GM21515 (cell line): ENCODE measurements around the gene SYT14.
A peak's percentile ranks its signal among the peaks of the same experiment; 100 is the strongest.
"Not testable (repeated sequence)": the region's sequence is repeated elsewhere in the genome, so short reads cannot be mapped to it uniquely, and the experiment has no call there.

Source experiments
- ATAC-seq: cut with Tn5 transposase; IDR thresholded peaks from one replicate; pipeline ENCODE4 v1.9.1; 2021; ENCODE audit not compliant: unreplicated experiment

The SYT14 gene

DNA sequence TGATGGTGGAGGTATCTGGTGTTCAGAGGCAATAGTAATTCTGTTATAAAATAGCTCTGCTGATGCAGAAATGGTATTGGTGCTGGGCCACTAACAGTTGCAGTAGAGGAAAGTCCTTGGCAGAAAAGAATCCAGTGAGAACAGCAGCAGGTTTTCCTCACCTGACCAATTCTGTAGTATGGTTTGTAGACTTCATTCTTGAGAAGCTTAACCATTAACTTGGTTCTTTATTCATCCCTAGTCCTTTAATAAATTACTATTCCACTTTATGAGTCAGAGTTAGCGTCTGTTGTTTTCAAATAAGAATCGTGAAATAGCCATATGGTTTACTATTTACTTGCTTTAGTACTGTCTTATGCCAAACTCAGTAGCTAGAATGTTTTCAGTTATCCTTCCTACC lies 166.1 kb downstream of the SYT14 start:
- no peak for ATAC-seq

DNA sequence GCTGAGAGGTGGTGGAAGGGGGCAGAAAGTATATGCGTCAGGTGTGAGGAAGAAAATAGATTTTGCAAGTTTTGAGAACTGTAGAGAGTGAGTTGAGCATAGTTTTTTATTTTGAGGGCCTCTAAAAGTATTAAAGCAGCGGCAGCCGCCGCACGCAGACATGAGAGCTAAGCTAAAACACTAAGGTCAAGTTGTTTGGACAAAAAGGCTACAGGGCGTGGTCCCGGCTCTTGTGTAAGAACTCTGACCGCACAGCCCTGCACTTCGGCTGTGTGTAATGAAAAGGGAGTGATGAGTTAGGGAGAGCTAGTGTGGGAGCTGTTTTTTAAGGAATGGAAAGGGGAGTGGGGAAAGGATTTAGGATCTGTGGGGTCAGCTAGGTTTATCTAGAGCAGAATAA lies 174.9 kb downstream of the SYT14 start:
- ATAC-seq: not testable (repeated sequence)

DNA sequence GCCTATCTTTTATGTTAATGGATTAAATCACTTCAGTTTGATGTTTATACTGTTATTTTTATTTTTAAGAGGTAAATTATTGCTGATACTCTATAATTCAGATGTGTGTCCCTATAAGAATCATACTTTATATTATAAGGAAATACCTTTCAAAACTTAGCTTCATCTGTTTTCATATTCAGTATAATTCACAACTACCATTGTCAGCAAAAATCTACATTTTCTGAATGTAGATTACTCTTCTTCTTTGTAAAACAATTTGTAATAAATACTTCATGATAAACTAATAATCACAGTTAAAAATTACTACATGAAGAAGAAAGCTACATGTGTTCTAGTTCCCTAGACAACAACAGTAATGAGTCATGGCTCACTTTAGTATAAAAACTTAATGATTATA lies 179.2 kb downstream of the SYT14 start:
- ATAC-seq: no peak

DNA sequence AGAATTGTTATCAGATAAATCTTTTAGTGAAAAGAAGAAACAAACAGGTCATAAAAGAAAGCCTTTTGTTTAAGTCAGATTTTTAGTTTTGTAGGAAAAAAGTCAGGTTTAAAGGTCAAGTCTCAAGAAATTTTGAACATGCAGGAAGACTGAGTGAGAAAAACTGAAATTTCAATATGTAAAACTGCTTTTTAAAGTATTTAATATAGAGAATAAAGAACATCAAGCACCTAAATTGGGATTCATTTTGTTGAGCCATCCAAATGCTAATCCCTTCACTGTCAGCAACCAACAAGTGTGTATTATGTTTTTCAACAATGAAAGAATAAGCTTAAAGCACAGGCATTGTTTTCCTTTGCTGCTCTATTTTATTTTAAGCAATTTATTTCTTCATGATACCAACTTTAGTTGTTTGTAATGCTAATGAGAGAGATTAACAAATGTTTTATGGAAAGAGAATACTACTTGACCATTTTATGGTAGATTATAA lies 179.7 kb downstream of the SYT14 start:
- no peak for ATAC-seq

DNA sequence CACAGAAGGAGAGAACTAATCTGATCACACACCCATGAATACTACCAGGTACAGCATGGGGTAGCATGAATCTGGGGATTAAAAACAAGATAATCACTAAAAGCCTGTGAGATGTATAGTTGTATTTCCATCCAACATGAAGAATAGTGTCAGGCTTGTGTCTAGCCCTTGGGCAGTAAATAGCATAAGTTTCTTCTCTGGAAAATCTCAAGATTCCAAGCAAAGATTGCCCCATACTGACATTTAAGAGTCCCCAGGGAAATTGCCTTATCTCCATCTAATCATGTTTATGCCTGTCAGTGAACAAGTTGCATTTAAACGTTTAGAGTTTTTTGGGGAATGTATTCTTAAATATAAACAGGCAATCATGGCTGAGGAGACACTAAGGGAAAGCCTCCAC lies 185.4 kb downstream of the SYT14 start:
- ATAC-seq: no peak

DNA sequence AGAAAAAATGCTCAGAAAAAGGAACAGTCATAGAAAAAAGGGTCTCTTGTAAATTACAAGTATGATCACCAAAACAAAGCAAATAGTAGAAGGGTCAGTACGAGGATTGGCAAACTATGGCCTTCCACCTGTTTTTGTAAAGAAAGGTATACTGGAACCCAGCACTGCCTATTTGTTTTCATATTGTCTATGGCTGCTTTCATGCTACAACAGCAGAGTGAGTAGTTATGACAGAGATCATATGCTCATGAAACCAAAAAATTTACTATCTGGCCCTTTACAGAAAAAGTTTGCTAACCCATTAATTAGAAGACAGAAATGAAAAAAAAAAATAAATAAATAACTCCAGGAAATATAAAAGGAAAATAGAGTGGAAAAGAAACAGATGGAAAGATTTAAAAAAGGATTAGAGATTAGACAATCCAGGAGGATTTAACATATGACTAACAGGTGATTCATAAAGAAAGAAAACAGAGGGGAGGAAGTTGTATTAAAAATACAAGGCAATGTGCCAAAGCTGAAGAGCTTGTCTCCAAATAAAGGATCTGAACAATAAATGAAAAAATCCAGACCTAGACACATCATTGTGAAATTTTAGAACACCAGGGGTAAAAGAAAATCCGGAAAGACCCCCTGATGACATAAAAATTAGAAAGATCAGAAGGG lies 186.0 kb downstream of the SYT14 start:
- ATAC-seq: no peak

DNA sequence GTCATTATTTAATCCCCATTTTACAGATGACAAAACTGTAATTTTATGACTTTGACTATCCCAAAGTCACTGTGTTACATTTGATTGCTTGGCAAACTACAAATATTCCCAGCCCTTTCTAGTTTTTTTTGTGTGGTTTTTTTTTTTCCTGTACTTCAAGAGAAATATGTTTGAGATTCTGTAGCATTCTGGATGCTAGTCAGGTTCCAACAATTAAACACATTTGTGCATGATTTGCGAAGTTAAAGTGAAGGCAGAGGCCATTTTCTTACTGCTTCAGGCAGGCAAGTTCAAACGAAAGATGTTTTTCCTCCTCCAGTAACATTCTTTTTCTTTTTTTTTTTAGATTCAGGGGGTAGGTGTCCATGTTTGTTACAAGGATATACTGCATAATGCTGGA lies 186.7 kb downstream of the SYT14 start:
- no peak for ATAC-seq

DNA sequence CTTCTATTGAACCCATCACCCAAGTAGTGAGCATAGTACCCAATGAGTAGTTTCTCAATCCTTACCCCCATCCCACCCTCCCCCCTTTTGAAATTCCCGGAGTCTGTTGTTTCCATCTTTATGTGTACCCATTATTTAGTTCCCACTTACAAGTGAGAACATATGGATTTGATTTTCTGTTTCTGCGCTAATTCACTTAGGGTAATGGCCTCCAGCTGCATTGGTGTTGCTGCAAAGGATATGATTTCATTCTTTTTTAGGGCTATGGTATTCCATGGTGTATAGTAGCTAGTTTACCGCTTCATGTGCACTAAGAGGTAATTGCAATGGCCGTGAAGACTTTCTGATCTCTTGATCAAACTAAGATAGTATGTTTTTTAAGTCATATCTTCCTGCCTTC lies 187.1 kb downstream of the SYT14 start:
- no peak for ATAC-seq

DNA sequence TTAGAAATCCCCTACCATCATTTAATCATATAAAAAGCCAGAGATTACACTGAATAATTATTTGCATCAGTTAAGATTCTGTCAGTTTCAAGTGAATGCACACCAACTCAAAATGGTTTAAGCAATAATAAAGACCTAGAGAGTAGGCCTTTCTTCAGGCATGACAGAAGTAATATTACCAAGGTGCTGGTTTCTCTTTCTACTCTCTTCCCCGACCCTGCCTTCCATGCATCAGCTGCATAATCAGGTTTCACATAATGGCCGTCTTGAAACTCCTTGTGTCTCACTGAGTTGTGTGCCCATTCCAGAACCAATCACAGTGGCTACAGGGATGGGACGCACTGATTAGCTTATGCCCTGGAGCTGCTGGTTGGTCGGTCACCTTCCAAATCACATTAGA lies 191.1 kb downstream of the SYT14 start:
- no peak for ATAC-seq

DNA sequence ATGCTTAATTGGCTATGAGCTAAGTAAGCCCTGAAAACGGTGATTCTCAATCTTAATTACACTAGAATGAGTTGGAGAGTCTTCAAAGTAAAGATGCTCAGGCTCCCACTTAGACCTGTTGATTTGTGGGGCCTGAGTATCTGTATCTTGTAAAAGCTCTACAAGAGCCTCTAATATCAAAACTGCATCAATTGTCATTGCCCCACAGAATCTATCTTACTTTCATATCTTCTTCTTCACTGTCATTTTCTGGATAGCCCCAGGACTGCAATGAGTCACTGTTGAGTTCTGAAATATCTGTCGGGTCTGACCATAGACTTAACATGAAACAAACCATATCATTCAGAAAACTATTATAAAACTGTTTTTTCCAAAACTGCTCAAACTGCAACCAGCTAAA lies 191.7 kb downstream of the SYT14 start:
- peak; percentile 70 for ATAC-seq

DNA sequence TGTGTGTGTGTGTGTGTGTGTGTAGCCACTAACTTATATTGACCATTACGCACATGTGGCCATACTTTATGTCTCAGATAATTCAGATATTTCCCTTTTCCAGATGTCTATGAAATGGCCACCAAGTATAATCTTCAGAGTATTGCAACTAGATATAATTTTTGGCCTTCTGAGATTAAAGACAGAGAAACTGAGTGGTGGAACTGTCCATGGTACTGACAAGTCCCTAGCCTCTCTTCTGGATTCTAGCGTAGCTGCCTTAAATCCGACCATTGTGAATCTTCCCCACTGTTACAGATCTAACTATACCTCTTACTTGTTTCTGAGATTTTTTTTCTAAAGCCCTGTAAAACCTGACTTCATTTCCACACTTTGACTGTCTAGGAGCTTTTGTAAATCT lies 194.6 kb downstream of the SYT14 start:
- ATAC-seq: no peak

DNA sequence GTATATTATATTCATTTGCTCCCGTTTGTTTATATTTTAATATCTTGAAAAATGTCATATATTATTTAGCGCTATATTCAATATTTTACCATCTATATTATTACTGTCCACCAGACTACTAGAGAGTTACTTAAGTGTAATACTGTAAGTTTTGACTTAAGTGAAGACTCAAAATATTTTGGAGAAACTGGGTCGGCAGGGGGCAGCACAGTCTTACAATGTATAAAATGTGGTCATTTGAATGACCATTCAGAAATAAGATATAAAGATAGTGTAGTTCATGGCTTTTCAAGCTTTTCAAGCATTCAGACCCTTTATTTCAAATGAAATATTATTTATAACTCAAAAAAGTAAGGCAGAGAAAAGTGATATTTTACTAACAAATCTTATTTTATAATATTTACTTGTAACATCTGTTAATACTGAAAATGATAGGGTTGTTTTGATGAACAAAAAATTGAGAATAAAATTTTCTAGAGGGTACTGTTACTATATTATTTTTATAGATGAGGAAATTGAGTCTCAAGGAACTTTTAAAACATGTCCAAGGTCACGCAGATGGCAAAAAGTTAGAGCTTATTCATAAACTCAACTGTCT lies 205.5 kb downstream of the SYT14 start:
- ATAC-seq: no peak

DNA sequence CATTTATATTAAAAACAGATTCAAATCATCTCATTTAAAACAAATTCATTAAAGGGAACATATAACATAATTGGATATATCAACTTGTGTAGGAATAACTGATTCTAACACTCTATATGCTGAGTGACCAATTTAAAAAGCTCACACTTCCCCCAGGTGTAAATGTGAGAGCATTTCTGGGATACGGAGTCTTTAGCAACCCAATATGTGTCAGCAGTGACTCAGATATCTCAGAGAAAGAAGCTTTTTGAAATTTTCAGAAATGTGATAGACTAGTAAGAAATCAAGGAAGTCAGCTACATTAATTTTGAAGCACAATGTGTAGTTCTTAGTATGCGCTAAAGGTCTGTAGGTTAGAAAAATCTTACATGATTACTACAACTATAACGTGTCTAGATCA lies 206.7 kb downstream of the SYT14 start:
- ATAC-seq: no peak

DNA sequence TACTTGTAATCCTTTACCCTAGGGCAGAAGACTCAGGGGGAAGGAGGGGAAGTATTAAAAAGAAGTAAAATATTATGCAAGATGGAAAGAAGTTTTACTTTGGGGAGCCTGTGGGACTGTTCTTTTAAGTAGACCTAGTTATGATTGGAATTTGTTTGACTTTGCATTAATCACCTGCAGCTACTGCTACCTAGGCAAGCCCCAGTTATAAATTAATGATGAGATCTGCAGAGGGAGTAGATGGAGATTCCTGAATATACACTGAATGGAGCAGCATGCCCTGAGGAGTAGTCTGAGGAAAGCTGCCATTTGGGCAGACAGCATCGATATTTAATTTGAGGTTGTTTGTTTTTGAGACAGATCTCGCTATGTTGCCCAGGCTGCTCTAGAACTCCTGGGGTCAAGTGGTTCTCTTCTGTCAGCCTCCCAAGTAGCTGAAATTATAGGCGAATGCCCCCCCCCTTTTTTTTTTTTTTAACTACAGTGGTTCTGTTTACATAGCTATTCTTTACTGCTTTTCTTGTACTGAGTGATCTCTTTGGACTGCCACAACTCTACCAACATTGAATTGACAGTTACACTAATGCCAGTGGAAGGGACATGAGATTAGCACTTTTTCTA lies 213.1 kb downstream of the SYT14 start:
- no peak for ATAC-seq

DNA sequence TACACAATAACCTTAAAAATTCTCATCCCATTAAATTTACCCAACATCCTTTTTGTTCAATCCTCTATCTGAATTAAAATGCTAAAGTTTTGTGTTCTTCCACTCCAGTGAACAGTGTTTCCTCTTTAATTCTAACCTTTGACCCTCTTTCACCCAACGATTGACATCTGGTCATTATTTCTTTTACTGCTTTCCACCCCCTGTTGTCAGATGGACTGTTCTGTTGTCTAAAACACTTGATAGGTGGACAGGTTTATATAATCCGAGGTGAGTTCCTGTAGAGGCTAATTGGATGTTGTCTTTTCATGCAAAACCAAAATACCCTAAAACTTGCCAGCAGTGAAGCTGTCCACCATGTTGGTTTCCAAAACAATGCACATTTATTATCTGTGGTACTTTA lies 221.2 kb downstream of the SYT14 start:
- ATAC-seq: no peak

DNA sequence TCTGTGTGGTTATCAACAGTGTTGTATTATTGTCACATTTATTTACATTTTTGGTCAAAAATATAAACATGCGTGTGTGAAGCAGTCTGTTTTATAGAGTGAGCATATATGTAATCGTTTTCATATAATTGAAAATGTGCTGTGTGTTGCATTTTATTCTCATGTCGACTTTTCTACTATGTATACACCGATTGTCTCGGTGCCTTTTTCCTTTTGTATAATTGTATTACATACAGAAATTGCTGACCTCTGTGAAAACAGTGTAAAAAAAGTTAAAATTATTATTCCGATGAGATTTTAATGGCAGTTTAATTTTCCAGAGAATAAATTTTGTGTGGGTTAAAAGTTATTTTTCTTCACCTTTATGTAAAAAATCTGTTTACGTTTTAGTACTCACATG lies 232.2 kb downstream of the SYT14 start:
- ATAC-seq: no peak

DNA sequence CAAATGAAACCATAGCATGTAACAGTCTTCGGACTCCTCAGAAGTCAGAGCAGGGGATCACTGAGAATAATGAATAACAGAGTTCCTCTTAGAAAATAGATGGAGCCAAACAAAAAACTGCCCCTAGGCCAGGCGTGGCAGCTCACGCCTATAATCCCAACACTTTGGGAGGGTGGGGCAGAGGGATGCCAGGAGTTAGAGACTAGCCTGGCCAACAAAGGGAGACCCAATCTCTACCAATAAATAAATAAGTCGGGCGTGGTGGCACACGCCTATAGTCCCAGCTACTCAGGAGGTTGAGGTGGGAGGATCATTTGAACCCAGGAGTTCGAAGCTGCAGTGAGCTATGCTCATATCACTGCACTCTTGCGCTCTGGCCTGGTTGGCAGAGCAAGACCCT lies 236.1 kb downstream of the SYT14 start:
- ATAC-seq: no peak

DNA sequence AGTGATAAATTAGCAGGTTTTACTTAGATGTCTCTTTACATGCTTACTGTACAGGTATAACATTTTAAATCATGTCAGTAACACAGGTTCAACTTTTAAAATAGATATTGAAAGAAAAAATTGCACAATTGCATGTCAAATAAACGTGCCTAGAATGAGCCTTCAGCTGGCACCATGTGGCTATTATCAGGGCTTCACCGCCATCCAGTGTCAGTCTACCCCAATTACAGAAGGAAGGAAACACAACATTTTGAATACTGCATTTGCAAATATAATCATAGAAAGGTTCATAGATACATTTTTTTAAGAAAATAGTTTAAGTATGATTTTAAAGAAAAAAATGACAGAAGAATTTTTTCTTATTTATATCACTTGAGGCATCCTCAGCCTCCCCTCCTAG lies 247.0 kb downstream of the SYT14 start:
- no peak for ATAC-seq

DNA sequence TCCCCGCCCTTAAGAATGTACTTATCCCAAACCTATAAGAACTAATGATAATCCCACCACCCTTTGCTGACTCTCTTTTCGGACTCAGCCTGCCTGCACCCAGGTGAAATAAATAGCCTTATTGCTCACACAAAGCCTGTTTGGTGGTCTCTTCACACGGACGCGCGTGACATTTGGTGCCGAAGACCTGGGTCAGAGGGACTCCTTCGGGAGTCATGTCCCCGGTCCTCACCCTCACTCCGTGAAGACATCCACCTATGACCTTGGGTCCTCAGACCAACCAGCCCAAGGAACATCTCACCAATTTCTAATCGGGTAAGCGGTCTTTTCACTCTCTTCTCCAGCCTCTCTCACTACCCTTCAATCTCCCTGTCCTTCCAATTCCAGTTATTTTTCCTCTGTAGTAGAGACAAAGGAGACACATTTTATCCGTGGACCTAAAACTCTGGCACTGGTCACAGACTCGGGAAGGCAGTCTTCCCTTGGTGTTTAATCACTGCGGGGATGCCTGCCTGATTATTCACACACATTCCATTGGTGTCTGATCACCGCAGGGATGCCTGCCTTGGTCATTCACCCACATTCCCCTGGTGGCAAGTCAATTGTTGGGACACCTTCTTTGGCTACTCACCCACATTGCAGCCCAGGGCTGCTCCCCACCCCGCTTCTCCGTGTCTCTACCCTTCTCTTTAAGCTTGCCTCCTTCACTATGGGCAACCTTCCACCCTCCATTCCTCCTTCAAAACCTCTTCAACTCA lies 250.0 kb downstream of the SYT14 start:
- not testable (repeated sequence) for ATAC-seq

DNA sequence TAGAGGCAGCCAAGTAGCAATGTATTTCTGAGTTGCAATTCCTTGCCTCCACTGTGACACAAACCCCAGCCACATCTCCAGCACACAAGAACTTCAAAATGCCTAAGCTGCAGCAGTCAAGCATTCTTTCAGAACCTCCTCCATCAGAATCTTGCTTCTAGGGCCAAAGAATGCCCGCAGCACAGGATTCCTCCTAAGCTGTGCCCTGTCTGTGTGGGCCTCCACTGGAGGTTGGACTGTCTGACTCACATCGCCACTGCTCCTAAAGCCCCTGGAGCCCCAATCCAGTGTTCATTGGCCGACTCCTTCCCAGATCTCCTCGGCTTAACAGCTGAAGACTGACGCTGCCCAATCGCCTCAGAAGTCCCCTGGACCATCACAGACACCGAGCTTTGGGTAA lies 251.4 kb downstream of the SYT14 start:
- no peak for ATAC-seq

DNA sequence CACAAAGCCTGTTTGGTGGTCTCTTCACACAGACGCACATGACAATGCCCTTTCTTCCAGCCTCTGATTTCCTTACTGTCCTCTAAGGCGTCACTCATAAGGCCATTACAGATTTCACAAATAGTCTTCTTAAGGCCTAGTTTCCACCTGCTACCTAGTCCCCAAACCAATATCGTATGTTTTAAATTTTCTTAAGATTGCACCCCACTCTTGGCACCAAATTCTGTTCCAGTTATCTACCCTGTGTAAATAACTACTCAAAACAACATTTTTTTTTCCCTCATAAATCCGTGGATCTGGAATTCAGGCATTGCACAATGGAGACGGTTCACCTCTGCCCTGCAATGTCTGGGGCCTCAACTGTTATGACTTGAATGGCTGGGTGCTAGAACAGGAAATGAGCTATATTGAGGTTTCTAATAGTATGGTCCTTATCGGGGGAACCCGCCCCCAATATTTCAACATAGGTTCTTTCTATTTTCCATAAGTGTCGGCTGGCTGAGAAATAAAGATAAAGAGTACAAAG lies 257.7 kb downstream of the SYT14 start:
- no peak for ATAC-seq

DNA sequence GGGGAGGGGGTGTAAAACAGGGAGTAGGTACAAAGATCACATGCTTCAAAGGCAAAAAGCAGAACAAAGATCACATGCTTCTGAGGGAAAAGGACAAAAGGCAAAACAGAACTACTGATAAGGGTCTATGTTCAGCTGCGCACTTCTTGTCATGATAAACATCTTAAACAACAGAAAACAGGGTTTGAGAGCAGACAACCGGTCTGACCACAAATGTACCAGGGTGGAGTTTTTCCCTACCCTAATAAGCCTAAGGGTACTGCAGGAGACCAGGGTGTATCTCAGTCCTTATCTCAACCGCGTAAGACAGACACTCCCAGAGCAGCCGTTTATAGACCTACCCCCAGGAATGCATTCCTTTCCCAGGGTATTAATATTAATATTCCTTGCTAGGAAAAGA lies 258.2 kb downstream of the SYT14 start:
- ATAC-seq: not testable (repeated sequence)
